Natural killer cell (primary cell): ENCODE measurements around the gene PSD4. TPM values are rescaled to one million over a fixed set of nuclear protein-coding genes. Genes with fewer than 3 reads are reported as not detected.
A peak's percentile ranks its signal among the peaks of the same experiment; 100 is the strongest.

Source experiments
- ATAC-seq, 3 donors: fragments of 150-1000 bp in 2 of 3; fragments of 200-7000 bp in 1 of 3; cut with Tn5 transposase; 1 replicate in 1 of 3; 2 replicates in 2 of 3; pipeline ENCODE4 v1.10.0; 2021; ENCODE audit warnings: mild to moderate bottlenecking in 2 of 3, moderate library complexity in 2 of 3
- DNase-seq, 2 donors: peaks; one replicate each; pipeline versions ENCODE4 v3.0.0 to v3.0.0-alpha.2; 2013 to 2021; ENCODE audit warnings: mixed read lengths in 1 of 2
- H3K27ac ChIP-seq: one replicate; pipeline ENCODE4 v1.5.1; 2013; ENCODE audit warnings: mild to moderate bottlenecking, low read length
- H3K27me3 ChIP-seq: one replicate; pipeline ENCODE4 v1.6.1; 2013; ENCODE audit warnings: low read length; ENCODE audit not compliant: control insufficient read depth, insufficient read depth
- H3K36me3 ChIP-seq: one replicate; pipeline ENCODE4 v1.6.1; 2013; ENCODE audit warnings: low read length; ENCODE audit not compliant: control insufficient read depth, insufficient read depth
- H3K4me1 ChIP-seq: one replicate; pipeline ENCODE4 v1.6.1; 2013; ENCODE audit warnings: low read length; ENCODE audit not compliant: control insufficient read depth, insufficient read depth
- H3K4me3 ChIP-seq: one replicate; pipeline ENCODE4 v1.5.1; 2013; ENCODE audit warnings: low read length
- H3K9me3 ChIP-seq: one replicate; pipeline ENCODE4 v1.6.1; 2013; ENCODE audit warnings: low read length; ENCODE audit not compliant: control insufficient read depth, insufficient read depth
- H3K27ac Mint-ChIP-seq, 2 donors: one replicate each; pipeline ENCODE4 v1.8.0; 2022; ENCODE audit warnings: mild to moderate bottlenecking in 2 of 2, mixed read lengths in 2 of 2, moderate library complexity in 1 of 2
- H3K27me3 Mint-ChIP-seq, 2 donors: one replicate each; pipeline ENCODE4 v1.8.0; 2022; ENCODE audit warnings: low read depth in 2 of 2, mixed read lengths in 2 of 2
- H3K36me3 Mint-ChIP-seq: one replicate; pipeline ENCODE4 v1.8.0; 2022; ENCODE audit warnings: mixed read lengths
- H3K4me1 Mint-ChIP-seq, 2 donors: one replicate each; pipeline ENCODE4 v1.8.0; 2022; ENCODE audit warnings: mixed read lengths in 2 of 2
- H3K4me3 Mint-ChIP-seq: one replicate; pipeline ENCODE4 v1.8.0; 2022; ENCODE audit warnings: mild to moderate bottlenecking, moderate library complexity, mixed read lengths
- H3K9me3 Mint-ChIP-seq, 2 donors: one replicate each; pipeline ENCODE4 v1.8.0; 2022; ENCODE audit warnings: mixed read lengths in 2 of 2
- WGBS: methylation state at CpG from one replicate; pipeline ENCODE4 v1.1.7; 2013; ENCODE audit warnings: missing lambda C conversion rate; ENCODE audit not compliant: insufficient coverage; 5-methylcytosine and 5-hydroxymethylcytosine counted together
- intact Hi-C: fragments of 100-400 bp; cut with micrococcal nuclease; formaldehyde crosslinking; loops from one replicate; pipeline ENCODE4 v1.14.2; 2022
- total RNA-seq, 4 donors: library from RNA; stranded (reverse); fragments of 120-200 nt in 1 of 4; gene quantifications; one replicate each; pipeline versions ENCODE4 v1.2.3 to v1.2.4, GENCODE V29; 2013 to 2022
- TF ChIP-seq, protein P1 (sequence below): fragments of 200-600 bp; IDR thresholded peaks from one replicate; pipeline ENCODE4 v1.8.0; 2022; ENCODE audit warnings: antibody characterized with exemption

The PSD4 gene
- total RNA-seq, 3 donors from 2014 or later (not counting 1 experiment from before 2014, with no cell fraction given): 280 to 347 (median 340) TPM

DNA sequence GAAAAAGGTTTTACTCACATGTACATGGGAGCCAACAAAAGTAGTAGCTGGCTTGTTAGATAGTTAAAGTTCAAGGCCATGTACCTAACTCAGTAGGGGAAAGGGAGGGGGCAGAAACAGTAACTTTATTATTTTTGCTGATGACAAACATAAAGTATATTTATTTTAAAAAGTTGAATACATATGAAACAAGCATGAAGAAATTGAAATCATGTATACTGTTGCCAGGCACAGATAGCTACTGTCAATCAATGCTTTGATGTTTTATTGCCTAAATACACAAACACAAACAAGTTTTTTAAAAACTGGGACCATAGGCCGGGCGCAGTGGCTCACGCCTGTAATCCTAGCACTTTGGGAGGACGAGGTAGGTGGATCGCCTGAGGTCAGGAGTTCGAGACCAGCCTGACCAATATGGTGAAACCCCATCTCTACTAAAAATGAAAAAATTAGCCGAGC, 7.6 kb upstream of the PSD4 start:
- no peak overlapping the region for H3K27ac Mint-ChIP-seq
- H3K36me3 Mint-ChIP-seq: no peaks in the 10 kb centered on the region
- Histone ChIP-seq H3K27me3 (no peaks in the 10 kb centered on the region), H3K4me3 (no peak overlapping the region), H3K36me3 (no peaks in the 10 kb centered on the region), H3K4me1 (peaks cover 33% of the 10 kb centered on the region), H3K27ac (no peak overlapping the region), H3K9me3 (no peaks in the 10 kb centered on the region)
- no peak for ATAC-seq
- DNase-seq: no peak
- H3K4me1 Mint-ChIP-seq: peaks cover 31 to 39% of the 10 kb centered on the region in 2 donors
- TF ChIP-seq, protein P1, sequence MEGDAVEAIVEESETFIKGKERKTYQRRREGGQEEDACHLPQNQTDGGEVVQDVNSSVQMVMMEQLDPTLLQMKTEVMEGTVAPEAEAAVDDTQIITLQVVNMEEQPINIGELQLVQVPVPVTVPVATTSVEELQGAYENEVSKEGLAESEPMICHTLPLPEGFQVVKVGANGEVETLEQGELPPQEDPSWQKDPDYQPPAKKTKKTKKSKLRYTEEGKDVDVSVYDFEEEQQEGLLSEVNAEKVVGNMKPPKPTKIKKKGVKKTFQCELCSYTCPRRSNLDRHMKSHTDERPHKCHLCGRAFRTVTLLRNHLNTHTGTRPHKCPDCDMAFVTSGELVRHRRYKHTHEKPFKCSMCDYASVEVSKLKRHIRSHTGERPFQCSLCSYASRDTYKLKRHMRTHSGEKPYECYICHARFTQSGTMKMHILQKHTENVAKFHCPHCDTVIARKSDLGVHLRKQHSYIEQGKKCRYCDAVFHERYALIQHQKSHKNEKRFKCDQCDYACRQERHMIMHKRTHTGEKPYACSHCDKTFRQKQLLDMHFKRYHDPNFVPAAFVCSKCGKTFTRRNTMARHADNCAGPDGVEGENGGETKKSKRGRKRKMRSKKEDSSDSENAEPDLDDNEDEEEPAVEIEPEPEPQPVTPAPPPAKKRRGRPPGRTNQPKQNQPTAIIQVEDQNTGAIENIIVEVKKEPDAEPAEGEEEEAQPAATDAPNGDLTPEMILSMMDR: no peak
- intact Hi-C loops: no loop called here
- H3K9me3 Mint-ChIP-seq: no peaks in the 10 kb centered on the region
- H3K27me3 Mint-ChIP-seq: no peaks in the 10 kb centered on the region
- H3K4me3 Mint-ChIP-seq: no peak overlapping the region
- 98% methylated on average over 7 of the region's 7 CpGs for WGBS

DNA sequence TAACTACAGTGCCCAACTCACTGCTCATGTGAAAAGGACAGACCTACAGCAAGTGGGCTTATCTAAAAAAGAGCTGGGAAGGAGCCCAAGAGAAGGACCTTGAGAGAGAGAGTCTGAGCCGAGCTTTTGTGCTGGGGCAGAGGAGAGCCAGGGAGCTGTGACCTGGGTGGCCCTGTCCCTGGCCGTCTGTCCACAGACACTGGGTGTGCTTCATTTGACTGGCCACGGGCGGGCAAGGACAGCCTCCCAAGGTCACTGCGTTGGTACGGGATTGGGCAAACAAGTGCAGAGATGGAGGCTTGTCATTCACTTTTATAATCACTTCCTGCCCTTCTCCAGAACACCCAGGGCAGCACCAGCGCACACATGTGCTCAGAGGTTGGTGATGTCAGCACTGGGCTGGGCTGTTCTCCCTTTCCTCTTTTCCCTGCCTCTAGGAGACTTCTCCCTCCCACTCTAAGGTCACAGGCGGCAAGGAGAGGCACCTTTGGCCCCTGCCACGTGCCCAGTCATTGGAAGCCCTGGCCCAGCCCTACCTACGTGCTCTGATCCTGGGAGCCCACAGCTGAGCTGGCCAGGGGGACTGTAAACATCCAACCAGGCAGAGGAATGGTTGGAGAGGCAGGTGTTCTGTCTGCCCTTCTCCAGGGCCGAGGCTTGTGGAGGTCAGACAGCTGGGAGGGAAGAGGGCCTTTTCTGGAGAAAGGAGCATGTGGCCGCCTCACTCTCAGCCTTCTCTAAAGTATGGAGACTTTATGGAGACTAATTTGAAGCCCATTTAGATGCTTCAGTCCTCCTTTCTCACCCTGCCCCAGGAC, 6.4 kb upstream of the PSD4 start:
- peak overlapping the region; percentile 14 for H3K4me3 Mint-ChIP-seq
- Histone ChIP-seq H3K27me3 (no peaks in the 10 kb centered on the region), H3K4me3 (no peak overlapping the region), H3K36me3 (no peaks in the 10 kb centered on the region), H3K9me3 (no peaks in the 10 kb centered on the region), H3K27ac (no peak overlapping the region), H3K4me1 (peaks cover 43% of the 10 kb centered on the region)
- no peak for ATAC-seq
- DNase-seq: peak in 1 of 2 donors; percentile 68
- 87% methylated on average over 12 of the region's 12 CpGs for WGBS
- no peaks in the 10 kb centered on the region for H3K36me3 Mint-ChIP-seq
- no peaks in the 10 kb centered on the region for H3K27me3 Mint-ChIP-seq
- TF ChIP-seq, protein P1: no peak
- H3K27ac Mint-ChIP-seq: no peak overlapping the region
- intact Hi-C loops: no loop called here
- H3K9me3 Mint-ChIP-seq: no peaks in the 10 kb centered on the region
- H3K4me1 Mint-ChIP-seq: peaks cover 40 to 48% of the 10 kb centered on the region in 2 donors

DNA sequence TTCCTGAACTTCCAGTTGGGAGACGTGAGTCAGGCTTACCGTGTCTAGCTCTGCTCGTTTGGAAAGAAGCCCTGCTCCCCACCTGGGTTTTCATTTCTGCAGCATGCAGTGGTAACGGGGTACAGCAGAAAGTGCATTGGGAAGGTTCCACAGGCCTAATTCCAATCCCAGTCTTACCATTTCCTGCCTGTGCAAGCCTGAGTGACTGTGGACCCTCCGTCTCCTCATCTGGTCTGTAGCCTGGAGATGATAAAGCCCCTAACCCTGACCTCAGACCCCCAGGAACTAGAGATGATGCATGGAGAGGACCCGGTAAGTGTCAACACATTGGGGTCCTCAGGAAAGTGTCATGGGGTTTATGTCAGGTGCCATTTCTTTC, 5.8 kb upstream of the PSD4 start:
- intact Hi-C loops: no loop called here
- peak overlapping the region in 1 of 2 donors; percentile 73 for H3K27ac Mint-ChIP-seq

More for the DNA sequence above, 5.8 kb upstream of the PSD4 start:
- Mint-ChIP-seq H3K36me3 (no peaks in the 10 kb centered on the region), H3K4me3 (no peak overlapping the region), H3K4me1 (peaks cover 46 to 50% of the 10 kb centered on the region in 2 donors), H3K9me3 (no peaks in the 10 kb centered on the region), H3K27me3 (no peaks in the 10 kb centered on the region)
- peaks cover 50% of the 10 kb centered on the region for H3K4me1 ChIP-seq
- no peaks in the 10 kb centered on the region for H3K9me3 ChIP-seq
- WGBS: 94% methylated on average over 6 of the region's 6 CpGs
- DNase-seq (no peak), ATAC-seq (no peak)
- no peak overlapping the region for H3K4me3 ChIP-seq
- H3K27me3 ChIP-seq: no peaks in the 10 kb centered on the region
- H3K27ac ChIP-seq: no peak overlapping the region
- H3K36me3 ChIP-seq: no peaks in the 10 kb centered on the region
- TF ChIP-seq, protein P1: no peak
